Small intestine (tissue), 7 donors: ENCODE measurements around the gene CSRNP3. TPM values are rescaled to one million over a fixed set of nuclear protein-coding genes. Genes with fewer than 3 reads are reported as not detected.

Experiments
- DNase-seq, 2 donors: peaks; one replicate each; pipeline versions ENCODE4 v3.0.0 to v3.0.0-alpha.2; 2013
- FAIRE-seq: peaks from 2 replicates; lab custom pipeline; 2012; peaks lifted over from hg19 to GRCh38; lab: Jason Lieb, UNC
- H3K27ac ChIP-seq, 3 donors: one replicate each; pipeline ENCODE4 v1.5.1; 2013; ENCODE audit warnings: low read length in 2 of 3, mild to moderate bottlenecking in 2 of 3, control low read depth in 1 of 3, inconsistent platforms in 1 of 3, low read depth in 1 of 3, moderate library complexity in 1 of 3
- H3K27me3 ChIP-seq, 3 donors: one replicate each; pipeline ENCODE4 v1.6.1; 2013; ENCODE audit warnings: low read length in 3 of 3, inconsistent platforms in 1 of 3; ENCODE audit not compliant: control insufficient read depth in 3 of 3, insufficient read depth in 3 of 3
- H3K36me3 ChIP-seq, 3 donors: one replicate each; pipeline ENCODE4 v1.6.1; 2013; ENCODE audit warnings: low read length in 3 of 3, inconsistent platforms in 1 of 3, low read depth in 1 of 3, mild to moderate bottlenecking in 1 of 3, moderate library complexity in 1 of 3; ENCODE audit not compliant: control insufficient read depth in 3 of 3, insufficient read depth in 2 of 3
- H3K4me1 ChIP-seq, 3 donors: one replicate each; pipeline ENCODE4 v1.6.1; 2013; ENCODE audit warnings: low read length in 2 of 3, inconsistent platforms in 1 of 3, low read depth in 1 of 3, mild to moderate bottlenecking in 1 of 3, moderate library complexity in 1 of 3; ENCODE audit not compliant: control insufficient read depth in 3 of 3, insufficient read depth in 2 of 3
- H3K4me3 ChIP-seq, 3 donors: one replicate each; pipeline ENCODE4 v1.5.1; 2013; ENCODE audit warnings: low read length in 3 of 3, control low read depth in 1 of 3, inconsistent platforms in 1 of 3, low read depth in 1 of 3, mild to moderate bottlenecking in 1 of 3, moderate library complexity in 1 of 3
- H3K9me3 ChIP-seq, 2 donors: one replicate each; pipeline ENCODE4 v1.6.1; 2013; ENCODE audit warnings: low read depth in 1 of 2, low read length in 1 of 2; ENCODE audit not compliant: control insufficient read depth in 2 of 2, insufficient read depth in 1 of 2
- WGBS, 3 donors: extraction: QIAGEN DNeasy Blood & Tissue Kit; methylation state at CpG; one replicate each; pipeline ENCODE4 v1.1.7; 2013; 5-methylcytosine and 5-hydroxymethylcytosine counted together
- polyA plus RNA-seq, 4 donors: library from polyadenylated mRNA; stranded (reverse) in 3 of 4; unstranded in 1 of 4; fragments of 200-250 nt in 3 of 4; fragments of 120-200 nt in 1 of 4; gene quantifications; one replicate each; pipeline versions ENCODE4 v1.2.1 to v1.2.3, GENCODE V29; 2013
- donor health status: healthy with polysubstance abuse.
- donor health status: control.
- donor health status: control.
- donor health status: Bipolar disorder and iron deficiency.
- donor health status: healthy.

The CSRNP3 gene
- polyA plus RNA-seq, 4 donors: under 0.01 to 3.7 (median 0.56) TPM

DNA sequence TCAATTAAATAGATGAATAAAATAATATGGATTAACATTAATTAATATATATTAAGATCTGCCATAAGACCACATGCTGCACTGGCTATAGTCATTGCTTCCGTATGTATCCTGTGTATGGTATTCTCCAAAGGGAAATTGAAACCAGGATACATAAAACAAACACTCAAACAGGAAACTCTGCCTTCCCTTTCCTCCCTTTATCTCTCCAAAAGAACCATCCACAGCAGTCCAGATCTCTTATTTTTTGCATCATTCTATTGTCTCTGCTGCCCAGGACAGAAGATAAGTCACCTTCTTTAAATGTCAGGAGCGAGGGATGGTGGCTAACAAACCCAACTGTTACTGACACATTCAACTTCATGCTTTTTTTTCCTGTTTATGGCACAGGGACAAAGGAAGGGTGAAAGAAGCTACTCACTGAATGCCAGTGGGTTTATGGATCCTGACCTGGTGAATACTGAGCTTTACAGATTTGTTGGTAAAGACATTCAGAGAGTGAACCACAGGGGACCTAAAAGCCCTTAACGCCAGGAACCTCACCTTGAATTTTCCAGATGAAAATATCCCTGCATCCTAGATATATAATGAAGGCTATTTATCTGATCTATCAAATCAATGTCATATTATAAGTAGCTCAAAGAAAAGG is 67.5 kb downstream of the CSRNP3 start:
- no peak for FAIRE-seq
- 54 to 56% (median 55%) methylated on average over 3 of the region's 3 CpGs for WGBS, 3 donors

DNA sequence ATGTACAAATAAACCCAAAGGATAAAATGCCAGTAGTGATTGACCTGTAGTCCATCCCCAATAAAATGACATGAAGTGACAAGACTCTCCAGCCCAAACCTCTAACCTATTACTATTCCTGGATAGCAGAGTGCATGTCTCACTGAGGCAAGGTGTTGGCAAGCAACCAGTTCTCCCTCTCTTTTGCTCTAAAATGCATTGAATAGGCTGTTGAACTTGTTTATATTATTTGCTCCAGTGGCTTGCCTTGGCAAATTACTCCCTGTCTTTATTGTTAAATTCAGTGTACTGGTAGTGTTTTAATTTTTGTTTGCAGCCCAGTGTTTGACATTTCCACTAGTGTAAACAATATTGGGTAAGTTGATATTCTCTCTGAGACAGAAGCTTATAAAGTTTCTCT is 70.5 kb downstream of the CSRNP3 start:
- DNase-seq (no peak), FAIRE-seq (no peak)
- Histone ChIP-seq H3K4me1 (no peaks in the 10 kb centered on the region), H3K36me3 (no peaks in the 10 kb centered on the region), H3K27me3 (no peaks in the 10 kb centered on the region), H3K9me3 (no peaks in the 10 kb centered on the region), H3K27ac (no peak overlapping the region), H3K4me3 (no peak overlapping the region)

More for the DNA sequence above, 67.5 kb downstream of the CSRNP3 start:
- Histone ChIP-seq H3K36me3 (no peaks in the 10 kb centered on the region), H3K4me3 (no peak overlapping the region), H3K27me3 (no peaks in the 10 kb centered on the region), H3K4me1 (no peaks in the 10 kb centered on the region), H3K27ac (no peak overlapping the region), H3K9me3 (no peaks in the 10 kb centered on the region)
- DNase-seq: no peak

DNA sequence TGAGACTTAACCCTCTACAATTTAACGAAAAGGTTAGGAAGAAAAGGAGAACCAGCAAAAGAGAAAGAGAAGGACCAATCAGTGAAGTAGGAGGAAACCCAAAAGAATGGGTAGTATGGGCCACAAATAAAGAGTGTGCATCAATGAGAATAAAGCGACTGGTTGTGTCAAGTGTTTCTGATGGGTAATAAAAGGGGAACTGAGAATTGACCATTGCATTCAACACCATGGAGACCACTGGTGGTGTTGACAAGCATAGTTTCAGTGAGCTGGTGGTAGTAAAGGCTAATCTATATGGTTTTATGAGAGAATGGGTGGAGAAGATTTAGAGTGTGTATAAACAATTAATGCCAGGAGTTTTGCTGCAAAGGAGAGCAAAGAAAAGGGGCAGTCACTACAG is 75.4 kb downstream of the CSRNP3 start:
- H3K4me3 ChIP-seq: no peak overlapping the region
- H3K9me3 ChIP-seq: no peaks in the 10 kb centered on the region
- WGBS, 3 donors: 92 to 97% (median 96%) methylated on average over 2 of the region's 2 CpGs
- H3K27me3 ChIP-seq: no peaks in the 10 kb centered on the region
- DNase-seq (no peak), FAIRE-seq (no peak)
- no peak overlapping the region for H3K27ac ChIP-seq
- H3K36me3 ChIP-seq: no peaks in the 10 kb centered on the region
- H3K4me1 ChIP-seq: no peaks in the 10 kb centered on the region

DNA sequence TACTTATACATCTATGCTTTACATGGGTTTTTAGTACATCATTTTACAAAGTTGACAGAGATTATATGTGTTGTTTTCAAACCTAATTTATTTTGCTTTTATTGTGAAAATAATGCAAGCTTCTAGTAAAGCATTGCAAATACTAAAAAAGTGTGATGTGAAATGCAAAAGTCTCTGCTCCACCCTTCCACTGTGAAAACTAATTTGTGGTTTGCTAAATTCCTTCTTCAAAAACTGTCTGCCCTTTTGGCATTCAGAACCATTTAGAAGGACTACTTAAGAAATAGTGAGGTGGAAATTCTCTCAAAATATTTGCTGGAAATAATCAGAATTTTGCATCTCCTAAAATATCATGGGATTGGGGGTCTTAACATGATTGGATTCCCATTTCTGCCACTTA is 78.4 kb downstream of the CSRNP3 start:
- FAIRE-seq: no peak

DNA sequence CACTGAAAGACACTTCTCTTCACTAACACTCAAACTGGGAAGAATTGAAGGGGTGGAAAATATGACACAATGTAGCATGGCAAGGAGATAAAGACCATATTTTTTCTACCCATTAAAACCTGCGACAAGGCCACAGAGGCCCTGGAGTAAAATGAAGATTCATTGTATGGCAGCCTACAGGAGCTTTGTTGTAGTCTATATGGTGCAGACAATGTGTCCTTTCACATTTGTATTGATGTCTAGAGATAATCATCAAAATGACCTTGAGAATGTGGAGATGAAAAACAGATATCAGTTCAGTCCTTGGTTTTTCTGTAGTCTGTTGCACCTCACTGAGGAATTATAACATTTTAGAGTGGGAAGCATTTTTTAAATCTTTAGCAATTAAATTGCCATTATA is 80.1 kb downstream of the CSRNP3 start:
- 92 to 95% (median 93%) methylated on average over 1 of the region's 1 CpG for WGBS, 3 donors
- no peak for DNase-seq
- Histone ChIP-seq H3K27ac (no peak overlapping the region), H3K9me3 (no peaks in the 10 kb centered on the region), H3K27me3 (no peaks in the 10 kb centered on the region), H3K4me3 (no peak overlapping the region), H3K4me1 (no peaks in the 10 kb centered on the region), H3K36me3 (no peaks in the 10 kb centered on the region)
- FAIRE-seq: no peak

More for the DNA sequence above, 78.4 kb downstream of the CSRNP3 start:
- DNase-seq: no peak
- Histone ChIP-seq H3K27me3 (no peaks in the 10 kb centered on the region), H3K4me1 (no peaks in the 10 kb centered on the region), H3K36me3 (no peaks in the 10 kb centered on the region), H3K9me3 (no peaks in the 10 kb centered on the region), H3K4me3 (no peak overlapping the region), H3K27ac (no peak overlapping the region)

DNA sequence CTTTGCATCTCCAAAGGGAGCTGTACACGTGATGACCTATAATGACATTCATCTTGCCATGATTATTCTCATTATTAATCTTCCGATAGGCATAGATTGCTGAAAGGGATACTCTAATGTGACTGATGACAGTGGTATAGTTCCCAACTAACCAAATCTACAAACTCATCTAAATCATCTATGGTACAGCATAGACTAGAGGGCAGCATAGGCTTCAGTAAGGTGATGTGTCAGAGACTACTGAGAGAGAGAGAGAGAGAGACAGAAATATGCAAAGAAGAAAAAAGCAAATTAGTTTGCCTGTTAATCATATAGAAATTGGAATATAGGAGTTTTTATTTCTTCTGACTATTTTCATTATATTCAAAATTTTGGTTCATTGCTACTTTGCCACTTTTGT is 89.3 kb downstream of the CSRNP3 start:
- no peak for DNase-seq
- no peak for FAIRE-seq
- Histone ChIP-seq H3K4me3 (no peak overlapping the region), H3K4me1 (peaks cover 0 to 3% (median 1%) of the 10 kb centered on the region in 3 donors), H3K9me3 (no peaks in the 10 kb centered on the region), H3K36me3 (no peaks in the 10 kb centered on the region), H3K27me3 (no peaks in the 10 kb centered on the region), H3K27ac (no peak overlapping the region)
- WGBS, 3 donors: 79 to 81% (median 80%) methylated on average over 2 of the region's 2 CpGs

DNA sequence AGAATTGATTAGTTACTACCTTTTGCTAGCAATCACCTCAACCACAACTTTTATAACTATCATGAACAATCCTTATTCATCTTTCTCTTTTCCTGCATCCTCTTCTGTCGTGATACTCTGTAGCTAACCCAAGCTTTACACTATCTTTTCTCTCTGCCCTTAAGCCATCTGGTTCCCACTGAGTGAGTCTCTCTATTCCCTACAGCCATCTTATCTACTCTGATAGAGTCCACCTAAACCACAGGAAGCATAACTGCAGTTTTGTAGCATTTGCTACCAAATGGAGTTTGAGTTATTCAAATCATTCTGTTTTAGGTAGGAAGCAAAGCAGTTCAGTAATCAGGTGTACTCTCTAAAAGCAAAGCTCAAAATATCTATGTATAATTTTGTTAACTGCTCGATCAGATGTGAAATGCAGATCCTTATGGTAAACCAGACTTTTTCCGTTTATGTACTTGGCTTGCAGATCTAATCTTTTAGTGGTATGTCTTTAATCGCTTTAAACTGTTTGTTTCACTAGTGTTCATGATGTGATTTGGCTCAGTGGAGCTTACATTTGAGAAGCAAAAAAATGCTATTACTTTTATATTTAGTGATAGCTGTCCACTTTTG is 91.0 kb downstream of the CSRNP3 start:
- H3K9me3 ChIP-seq: no peaks in the 10 kb centered on the region
- no peaks in the 10 kb centered on the region for H3K27me3 ChIP-seq
- DNase-seq (no peak), FAIRE-seq (no peak)
- WGBS, 3 donors: 83 to 94% (median 87%) methylated on average over 4 of the region's 4 CpGs
- H3K36me3 ChIP-seq: no peaks in the 10 kb centered on the region
- no peak overlapping the region for H3K4me3 ChIP-seq
- no peak overlapping the region for H3K27ac ChIP-seq
- peaks cover 0 to 3% (median 1%) of the 10 kb centered on the region in 3 donors for H3K4me1 ChIP-seq

DNA sequence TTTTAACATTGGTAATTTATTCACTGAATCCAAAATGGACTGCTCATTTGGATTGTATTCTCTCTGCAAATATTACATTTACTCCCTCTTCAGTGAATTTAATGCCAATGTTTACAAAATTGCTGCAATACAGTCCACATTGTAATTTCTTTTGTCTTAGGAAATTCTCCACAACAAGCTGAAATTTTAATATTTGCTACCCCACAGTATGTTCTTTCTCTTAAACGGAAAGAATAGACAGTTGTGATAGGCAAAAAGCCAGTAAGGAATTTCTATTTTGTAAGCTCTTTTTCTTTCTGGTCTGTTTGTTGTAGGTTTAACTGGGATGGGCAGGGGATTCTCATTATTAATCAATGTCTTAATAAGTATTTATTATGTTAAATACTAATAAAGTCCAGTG is 92.0 kb downstream of the CSRNP3 start:
- no peak for DNase-seq
- no peaks in the 10 kb centered on the region for H3K27me3 ChIP-seq
- H3K36me3 ChIP-seq: no peaks in the 10 kb centered on the region
- H3K27ac ChIP-seq: no peak overlapping the region
- no peak for FAIRE-seq
- no peak overlapping the region for H3K4me3 ChIP-seq
- H3K4me1 ChIP-seq: peaks cover 0 to 3% (median 1%) of the 10 kb centered on the region in 3 donors
- no peaks in the 10 kb centered on the region for H3K9me3 ChIP-seq
- WGBS, 3 donors: 47 to 55% (median 55%) methylated on average over 1 of the region's 1 CpG

DNA sequence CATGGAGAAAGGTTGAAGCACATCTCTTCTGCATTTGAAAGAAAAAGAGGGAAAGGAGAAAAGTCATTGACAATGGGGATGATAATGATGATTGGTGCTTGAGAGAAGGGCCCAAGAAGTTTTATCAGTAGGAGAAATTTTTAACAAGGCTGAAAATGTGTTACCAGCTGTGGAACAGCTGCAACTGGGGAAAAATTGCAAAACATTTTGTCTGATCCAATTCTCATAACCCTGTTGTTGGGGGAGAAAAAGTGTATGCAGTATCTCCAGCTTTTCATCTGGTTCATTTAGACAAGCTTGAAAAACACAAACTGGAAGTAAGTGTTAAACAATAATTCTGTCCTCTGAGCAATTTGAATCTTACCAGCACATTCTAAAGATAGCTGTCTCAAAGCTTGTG is 92.7 kb downstream of the CSRNP3 start:
- H3K4me1 ChIP-seq: peaks cover 0 to 3% (median 1%) of the 10 kb centered on the region in 3 donors
- no peaks in the 10 kb centered on the region for H3K36me3 ChIP-seq
- H3K27ac ChIP-seq: no peak overlapping the region
- H3K9me3 ChIP-seq: no peaks in the 10 kb centered on the region
- no peak overlapping the region for H3K4me3 ChIP-seq
- H3K27me3 ChIP-seq: no peaks in the 10 kb centered on the region
- FAIRE-seq: no peak
- peak in 1 of 2 donors; percentile 11 for DNase-seq
